Measurements from ENCODE around the gene AARS1.
A peak's percentile ranks its signal among the peaks of the same experiment; 100 is the strongest.
"Not testable (repeated sequence)": the region's sequence is repeated elsewhere in the genome, so short reads cannot be mapped to it uniquely, and the experiment has no call there.

AARS1 gene

DNA sequence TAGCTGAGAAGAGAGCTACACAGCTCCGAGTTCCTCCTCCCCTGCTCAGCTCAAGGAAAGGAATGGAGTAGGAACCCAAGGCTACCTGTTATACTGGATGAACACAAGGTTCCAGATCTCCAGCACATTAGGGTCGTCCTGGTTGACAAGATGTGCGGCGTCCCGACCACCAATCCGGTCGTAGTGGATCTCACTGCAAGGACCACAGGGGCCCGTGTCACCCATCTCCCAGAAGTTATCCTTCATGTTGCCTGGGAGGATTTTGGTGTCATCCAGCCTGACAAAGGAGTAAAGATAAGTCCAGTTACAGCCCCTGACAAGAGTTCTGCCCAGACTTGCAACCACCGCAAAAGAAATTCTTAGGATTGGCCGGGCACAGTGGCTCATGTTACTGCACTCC, 17.6 kb downstream of the AARS1 start:
- no peak for DNase-seq (ENCODE audit: low read depth)

DNA sequence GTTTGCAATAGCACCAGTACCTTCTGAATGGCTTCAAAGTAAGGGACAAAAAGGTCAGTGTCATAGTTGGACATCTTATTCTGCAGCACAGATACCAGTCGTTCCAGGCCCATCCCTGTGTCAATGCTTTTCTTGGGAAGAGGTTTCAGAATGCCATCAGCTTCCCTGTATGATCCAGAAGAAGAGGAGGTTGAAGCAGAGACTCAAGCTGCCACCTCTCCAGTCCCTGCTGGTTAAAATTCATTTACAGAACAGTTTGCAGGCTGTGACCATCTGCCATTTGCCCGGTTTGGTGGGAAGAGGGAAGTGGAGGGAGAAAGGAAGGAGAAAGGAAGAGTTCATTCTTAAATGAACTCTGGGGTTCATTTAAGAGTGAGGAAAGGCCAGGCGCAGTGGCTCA, 19.1 kb downstream of the AARS1 start:
- DNase-seq (ENCODE audit: low read depth), result no peak

DNA sequence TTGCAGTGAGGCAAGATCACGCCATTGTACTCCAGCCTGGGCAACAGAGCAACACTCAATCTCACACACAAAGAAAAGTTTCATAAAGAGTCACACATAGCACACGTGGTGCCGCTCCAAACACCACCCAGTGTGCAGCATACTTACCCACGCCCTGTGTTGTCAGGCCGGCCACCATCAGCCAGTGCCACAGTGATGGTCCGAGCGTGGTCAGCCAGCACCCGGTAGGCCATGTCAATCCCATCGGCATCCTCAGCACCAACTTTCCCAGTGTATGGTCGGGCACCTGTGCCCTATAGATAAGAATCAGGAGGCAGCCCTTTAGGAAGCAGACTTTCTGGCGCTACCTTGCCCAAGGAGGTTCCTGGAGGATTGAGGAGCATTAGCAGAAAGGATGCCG, 19.8 kb downstream of the AARS1 start:
- no peak for DNase-seq (ENCODE audit: low read depth)

DNA sequence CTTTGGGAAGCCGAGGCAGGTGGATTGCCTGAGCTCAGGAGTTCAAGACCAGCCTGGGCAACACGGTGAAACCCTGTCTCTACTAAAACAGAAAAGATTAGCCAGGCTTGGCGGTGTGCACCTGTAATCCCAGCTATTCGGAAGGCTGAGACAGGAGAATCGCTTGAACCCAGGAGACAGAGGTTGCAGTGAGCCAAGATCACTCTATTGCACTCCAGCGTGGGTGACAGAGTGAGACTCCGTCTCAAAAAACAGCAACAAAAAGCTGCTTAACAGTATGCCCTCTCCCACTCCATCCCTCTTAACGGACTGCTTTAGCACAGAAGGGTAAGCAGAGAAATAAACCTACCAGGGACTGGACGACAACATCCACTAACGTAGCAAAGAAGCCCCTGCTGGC, 21.4 kb downstream of the AARS1 start:
- not testable (repeated sequence) for DNase-seq (ENCODE audit: low read depth)

DNA sequence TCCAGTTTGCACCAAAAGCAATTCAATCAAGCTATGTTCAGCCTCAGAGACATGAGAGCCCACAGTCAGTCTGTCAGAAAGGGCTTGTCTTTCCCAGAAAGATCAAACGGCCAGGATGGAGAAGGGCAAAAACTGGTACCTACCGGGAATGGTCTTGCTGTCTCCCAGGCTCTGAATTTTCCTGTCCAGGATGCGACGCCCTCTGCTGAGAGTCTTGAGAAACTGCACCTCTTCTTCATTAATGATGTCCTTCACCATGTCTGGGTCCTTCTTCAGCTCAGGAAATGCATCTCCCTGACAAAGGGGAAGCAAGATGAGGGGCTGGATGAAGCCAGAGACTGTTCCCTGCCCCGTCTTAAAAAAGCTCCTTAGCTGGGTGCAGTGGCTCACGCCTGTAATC, 21.8 kb downstream of the AARS1 start:
- no peak for DNase-seq (ENCODE audit: low read depth)

DNA sequence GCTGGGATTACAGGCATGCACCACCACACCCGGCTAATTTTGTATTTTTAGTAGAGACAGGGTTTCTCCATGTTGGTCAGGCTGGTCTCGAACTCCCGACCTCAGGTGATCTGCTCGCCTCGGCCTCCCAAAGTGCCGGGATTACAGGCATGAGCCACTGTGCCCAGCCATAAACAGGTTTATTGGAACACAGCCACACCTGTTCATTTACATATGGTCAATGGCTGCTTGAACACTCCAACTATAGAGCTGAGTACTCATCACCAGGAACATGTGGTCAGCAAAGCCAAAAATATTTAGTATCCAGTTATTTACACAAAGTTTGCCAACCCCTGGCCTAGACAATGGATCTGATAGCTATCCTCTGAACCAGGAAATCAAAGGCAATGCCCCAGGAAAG, 29.4 kb downstream of the AARS1 start:
- DNase-seq (ENCODE audit: low read depth), result not testable (repeated sequence)

DNA sequence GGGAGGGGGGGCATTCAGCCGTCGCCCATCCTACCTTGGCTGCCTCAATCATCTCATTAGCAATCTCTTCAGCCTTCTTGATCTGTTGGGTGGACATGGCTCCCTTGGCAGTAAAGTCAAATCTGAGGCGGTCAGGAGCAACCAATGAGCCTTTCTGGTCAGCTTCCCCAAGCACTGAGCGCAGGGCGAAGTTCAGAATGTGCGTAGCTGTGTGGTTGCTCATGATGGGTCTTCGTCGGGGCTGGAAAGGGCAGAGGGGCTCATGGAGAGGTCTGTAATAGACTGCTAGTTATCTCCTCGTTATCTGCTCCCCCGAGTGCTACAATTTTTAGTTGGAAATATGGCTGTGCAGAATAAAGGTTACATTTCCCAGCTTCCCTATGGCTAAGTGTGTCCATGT, 30.4 kb downstream of the AARS1 start:
- no peak for DNase-seq (ENCODE audit: low read depth)

DNA sequence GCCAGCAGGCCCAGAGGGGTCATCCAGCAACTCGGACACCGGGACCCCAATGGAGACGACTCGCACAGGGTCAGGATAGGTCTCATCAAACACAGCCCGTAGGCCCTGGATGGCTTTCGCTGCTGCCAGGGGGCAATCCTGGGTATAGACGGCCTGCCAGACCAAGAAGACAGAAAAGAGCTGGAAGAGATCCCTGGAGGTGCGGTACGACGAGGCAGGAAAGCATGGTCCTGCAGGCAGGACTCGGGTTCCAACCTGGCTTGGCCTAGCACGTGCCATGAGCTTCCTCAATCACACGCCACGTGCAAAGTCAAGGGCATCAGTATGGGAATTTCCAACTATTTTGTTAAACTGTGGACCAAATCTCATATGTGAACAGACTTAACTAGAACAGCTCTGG, 31.2 kb downstream of the AARS1 start:
- no peak for DNase-seq (ENCODE audit: low read depth)

DNA sequence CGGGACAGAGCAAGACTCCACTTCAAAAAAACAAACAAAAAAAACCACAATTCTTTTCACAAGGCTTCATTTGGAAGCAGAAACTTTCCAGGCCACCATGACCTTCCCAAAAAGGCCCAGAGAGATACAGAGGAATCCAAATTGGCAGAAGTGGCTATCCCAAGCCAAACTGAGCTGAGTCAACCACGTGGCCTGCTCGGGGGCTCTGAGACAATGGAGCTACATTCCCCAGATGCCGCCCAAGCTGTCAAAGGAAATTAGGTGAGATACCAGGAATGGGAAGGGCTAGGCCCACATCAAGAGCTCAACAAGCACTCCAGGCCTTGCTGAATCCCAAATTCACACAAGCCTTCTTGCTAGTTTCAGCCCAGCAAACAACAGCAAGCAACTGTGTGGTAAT, 31.9 kb downstream of the AARS1 start:
- no peak for DNase-seq (ENCODE audit: low read depth)

DNA sequence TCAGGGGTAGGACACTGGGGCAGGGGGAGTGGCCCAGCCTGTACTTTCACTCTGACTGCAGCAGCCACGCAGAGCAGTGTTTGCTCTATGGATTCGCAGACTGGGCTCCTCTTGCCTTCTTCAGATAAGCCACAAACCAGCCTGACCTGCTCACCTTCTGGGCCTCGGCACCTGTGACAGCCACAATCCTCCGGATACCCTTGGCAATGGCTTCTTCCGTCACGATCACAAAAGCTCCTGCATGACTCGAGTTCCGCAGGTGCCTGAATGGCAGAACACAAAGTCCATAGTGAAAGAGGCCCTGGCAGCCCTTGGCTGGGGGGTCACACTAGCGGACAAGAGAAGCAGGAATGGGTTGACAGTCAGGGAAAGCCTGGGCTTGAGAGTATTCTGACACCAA, 33.7 kb downstream of the AARS1 start:
- no peak for DNase-seq (ENCODE audit: low read depth)

DNA sequence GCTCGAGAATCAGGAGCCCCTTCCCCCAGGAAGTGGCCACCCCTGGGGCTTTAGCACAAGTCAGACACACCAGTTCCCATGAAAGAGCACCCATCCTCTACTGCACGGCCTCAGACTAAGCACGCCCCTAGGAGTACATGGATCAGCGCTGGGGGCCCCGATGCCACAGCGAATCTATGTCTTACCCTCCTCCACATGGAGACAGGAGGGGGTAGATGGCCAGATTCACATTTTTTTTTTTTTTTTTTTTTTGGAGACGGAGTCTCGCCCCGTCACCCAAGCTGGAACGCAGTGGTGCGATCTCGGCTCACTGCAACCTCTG, 34.4 kb downstream of the AARS1 start:
- DNase-seq (ENCODE audit: low read depth), result no peak

DNA sequence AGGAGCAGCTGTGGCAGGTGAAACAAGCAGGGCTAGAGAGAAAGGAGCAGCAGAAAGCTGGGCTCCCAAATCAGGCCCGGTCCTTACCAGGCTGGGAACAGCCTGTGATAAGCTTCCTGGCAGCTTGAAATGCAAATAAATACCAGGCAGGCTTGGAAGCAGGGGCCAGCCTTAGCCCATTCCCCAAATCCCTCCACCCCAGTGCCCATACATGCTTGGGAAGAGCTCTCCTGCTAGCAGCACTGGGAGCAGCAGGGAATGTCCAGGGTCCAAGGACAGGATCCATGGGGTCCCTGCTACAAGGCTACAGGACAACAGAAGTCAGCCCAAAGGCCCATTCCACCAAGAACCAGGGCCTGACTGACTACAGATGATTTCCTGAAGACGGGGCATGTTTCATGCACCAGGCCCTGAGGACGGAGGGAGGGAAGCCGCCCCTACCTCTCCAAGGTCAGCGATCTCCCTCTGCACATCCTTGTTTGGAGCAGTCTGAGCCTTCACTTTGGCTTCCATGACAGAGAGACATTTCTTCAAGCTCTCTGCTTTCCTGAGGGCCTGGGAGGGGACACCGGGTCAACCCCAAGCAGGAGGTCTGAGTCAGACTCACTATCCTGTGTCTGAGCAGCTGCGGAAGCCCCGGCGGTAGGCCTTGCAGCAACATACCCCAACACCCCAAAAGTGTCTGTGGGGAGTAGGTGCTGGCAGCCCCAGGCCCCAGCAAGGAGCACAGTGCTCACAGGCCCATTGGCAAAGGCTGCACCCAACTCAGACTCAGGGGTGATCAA, 34.9 kb downstream of the AARS1 start:
- DNase-seq (ENCODE audit: low read depth), result no peak

DNA sequence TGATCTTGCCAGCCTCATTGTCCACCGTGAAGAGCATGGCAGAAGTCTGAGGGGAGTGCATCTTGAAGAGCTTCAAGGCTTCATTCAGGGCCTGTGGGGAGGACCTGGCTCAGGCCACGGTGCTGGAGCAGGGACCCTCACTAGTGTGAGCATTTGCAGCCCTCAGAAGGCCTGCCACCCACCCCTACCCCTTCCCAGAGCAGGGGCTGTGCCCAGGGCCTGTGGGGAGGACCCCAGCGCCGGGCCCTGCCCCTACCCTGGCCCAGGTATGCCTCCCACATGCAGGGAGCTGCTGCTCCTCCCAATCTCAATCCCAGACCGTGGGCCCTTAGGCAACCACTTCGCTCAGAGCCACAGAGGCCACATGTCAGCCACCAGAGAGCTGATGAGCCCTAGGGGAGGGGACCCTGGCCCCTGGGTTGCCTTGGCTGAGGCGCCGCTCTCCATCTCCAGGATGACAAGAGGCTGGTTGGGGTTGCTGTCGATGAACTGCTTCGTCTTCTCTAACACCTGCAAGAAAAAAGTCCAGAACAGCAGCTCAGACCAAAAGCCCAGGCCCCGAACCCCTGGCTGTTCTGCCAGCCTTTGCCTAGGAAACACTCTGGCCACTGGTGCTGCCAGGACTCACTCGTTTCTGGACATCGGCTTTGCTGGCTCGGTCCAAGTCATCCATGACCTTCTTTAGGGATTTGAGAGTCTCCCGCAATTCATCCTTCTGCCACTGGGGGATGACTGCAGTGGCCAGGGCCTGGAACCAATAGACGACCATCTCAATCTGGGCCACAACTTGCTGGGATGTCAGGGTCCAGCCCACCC, 35.8 kb downstream of the AARS1 start:
- no peak for DNase-seq (ENCODE audit: low read depth)

DNA sequence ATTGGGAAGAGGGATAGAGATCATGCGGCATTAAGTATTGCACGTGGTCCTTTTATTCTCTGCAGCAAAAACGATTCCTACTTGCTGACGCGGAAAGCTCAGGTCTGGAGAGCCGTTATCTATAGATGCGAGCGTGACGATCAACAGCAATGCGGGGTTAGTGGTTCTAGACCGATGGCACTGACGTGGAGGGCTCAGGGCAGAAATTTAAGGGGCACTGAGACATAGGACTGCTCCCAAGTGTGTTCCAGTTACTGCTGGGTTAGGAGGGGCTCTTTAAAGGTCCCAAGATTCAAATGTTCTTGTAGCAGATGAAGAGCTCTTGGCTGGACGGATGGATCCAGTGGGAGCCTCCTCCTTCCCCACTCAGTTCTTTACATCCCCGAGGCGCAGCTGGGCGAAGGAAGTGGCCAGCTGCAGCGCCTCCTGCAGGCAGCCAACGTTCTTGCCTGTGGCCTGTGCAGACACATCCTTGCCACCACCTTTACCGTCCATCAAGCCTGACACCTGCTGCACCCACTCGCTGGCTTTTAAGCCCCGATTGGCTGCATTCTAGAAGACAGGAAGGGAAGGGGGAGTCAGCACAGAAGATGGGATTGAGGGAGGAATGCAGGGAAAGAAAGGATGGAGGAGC, 36.8 kb downstream of the AARS1 start:
- DNase-seq (ENCODE audit: low read depth), result no peak

DNA sequence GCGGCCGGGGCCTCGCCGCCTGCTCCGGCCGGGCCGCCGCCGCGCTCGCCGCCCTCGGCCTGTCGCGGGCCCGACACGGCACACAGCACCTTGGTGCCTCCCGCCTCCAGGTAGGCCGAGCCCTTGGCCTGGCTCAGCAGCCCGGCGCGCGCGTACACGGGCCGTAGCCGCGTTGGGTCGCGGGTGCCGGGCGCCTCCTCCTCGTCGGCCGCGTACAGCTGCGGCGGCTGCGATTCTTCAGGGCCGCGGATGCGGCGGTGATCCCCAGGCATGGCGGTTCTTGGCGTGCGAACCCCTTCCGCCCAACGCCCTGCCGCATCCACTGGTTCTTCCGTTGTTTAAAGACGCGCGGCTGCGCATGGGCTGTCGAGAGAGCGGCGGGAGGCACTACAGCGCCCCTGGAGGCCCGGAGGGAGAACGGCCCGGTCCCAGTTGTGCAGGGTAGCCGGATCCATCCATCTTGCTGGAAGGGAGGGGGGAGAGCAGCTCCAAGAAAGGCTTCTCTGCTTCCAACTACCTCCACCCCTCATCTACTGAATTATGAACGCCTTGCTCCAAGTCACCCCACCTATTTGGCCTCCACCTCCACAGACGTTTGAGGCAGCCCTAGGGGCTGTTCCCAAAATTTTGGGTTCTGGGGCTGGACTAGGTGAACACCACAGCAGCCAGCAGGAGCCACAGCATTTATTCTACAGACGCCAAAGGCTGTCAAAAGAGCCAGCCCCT, 37.5 kb downstream of the AARS1 start, which contains the start of gene EXOSC6:
Gene EXOSC6 (minus strand): TSS at position 312 of the 726 bp plus-strand sequence. CDS start 40 bp downstream, at position 272.
- peak; percentile 86 for DNase-seq (ENCODE audit: low read depth)

DNA sequence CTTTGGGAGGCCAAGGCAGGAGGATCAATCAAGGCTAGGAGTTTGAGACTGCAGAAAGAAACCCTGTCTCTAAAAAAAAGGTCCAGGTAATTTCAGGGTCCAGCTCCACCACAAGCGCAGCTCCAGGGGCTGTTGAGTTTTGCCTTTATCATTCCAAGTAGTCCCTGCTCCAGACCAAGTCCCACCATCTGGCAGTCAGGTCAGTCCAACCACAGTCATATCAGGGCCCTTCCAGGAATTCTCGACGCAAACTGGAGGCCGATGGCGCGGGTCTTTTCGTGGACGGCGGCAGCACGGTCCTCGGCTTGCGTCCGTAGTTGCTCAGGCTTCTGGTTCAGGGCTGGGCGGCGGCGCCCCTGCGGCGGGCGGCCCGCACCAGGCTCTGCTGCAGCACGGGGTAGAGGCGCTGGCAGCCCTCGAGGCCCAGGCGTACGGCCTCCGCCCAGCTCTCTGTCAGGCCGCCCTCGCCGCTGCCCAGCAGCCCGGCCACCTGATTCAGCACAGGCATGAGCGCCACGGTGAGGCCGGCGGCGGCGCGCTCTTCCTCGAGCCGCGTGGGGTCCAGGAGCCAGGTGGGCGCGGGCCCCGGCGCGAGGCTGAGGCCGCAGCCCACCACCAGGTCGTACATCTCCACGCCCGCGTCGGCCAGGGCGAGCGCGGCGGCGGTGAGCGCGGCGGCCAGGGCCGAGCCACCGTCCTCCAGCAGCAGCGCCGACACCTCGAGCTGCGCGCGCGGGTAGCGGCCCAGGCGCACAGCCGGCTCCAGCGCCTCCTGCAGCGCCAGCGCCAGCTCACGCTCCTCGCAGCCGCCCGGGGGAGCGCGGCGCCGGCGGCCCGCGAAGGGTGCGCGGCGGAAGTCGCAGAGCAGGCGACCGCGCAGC, 38.3 kb downstream of the AARS1 start:
- DNase-seq (ENCODE audit: low read depth), result no peak

DNA sequence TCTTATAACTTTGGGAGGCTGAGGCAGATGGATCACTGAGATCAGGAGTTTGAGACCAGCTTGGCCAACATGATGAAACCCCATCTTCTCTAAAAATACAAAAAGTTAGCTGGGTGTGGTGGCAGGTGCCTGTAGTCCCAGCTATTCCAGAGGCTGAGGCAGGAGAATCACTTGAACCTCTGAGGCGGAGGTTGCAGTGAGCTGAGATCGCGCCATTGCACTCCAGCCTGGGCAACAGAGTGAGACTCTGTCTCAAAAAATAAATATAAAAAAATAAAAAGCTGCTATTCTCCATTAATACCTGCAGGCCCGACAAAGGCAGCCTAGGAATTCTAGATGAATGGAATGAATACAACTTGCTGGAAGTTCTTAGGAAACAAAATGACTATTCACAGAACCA, 39.6 kb downstream of the AARS1 start:
- not testable (repeated sequence) for DNase-seq (ENCODE audit: low read depth)

DNA sequence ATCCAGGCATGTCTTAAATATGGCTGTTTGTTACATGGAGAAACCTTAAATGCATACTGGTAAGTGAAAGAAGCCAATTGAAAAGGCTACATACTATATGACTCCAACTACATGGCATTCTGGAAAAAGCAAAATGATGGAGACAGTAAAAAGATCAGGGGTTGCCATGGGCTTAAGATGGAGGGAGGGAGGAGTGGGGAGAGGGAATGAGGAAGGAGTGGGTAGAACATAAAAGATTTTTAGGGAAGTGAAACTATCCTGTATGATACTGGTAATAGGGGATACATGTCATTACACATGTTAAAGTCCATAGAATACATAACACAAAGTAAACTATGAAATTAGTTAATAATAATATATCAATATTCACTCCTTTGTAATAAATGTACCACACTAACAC, 50.5 kb downstream of the AARS1 start:
- DNase-seq (ENCODE audit: low read depth), result not testable (repeated sequence)

DNA sequence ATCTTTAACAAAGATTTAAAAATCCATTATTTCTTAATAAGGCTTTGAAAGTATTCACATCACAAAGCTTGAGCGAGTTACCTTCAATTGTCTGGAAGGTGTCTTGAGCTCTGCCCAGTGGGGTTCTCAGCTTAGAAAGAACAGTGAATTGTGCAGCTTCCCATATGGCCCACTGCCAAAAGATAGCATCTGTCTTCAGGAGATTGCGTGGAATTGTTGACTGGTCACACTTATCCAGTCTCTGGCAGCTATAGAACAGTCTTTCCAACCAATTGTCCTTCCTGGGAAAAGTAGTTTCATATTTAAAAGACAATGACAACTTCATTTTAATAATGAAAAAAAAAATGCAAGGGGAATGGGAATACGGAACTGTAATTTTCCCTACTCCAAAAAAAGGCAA, 57.5 kb downstream of the AARS1 start:
- not testable (repeated sequence) for DNase-seq (ENCODE audit: low read depth)

DNA sequence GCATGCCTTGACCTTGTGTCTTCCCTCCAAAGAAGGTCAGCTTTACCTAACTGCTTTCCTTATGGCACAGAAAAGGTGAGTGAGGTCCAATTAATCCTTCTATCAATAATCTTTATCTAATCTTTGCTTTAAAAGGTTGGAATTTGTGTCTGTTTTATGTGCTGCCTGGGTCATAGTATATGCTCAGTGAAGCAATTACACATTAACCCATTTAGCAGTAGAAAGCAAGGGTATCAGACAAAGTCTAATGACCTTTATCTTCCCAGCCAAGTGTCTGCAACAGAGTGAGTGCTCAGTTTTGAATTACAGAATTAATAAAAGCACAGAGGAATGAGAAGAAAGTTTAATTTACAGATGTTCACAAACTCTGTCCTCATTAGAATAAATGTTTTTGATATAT, 63.3 kb downstream of the AARS1 start:
- DNase-seq (ENCODE audit: low read depth), result not testable (repeated sequence)

DNA sequence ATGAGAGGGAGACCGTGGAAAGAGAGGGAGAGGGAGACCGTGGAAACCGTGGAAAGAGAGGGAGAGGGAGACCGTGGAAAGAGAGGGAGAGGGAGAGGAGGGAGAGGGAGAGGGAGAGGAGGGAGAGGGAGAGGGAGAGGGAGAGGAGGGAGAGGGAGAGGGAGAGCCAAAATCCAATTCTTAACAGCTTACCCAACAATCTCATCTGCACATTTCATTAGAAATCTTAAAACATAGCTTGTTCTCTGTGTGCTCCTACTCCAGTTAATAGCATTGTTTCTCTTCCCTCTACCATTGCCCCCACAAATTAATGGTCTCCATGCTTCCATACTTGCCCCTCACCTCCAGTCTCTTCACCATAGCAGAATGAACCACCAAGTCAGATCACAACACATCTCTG, 63.9 kb downstream of the AARS1 start:
- not testable (repeated sequence) for DNase-seq (ENCODE audit: low read depth)

All from activated T-cell treated with anti-CD3 and anti-CD28 coated beads for 1 hour (primary cell).